Measurements from ENCODE around the gene PSD.

Gene PSD

DNA sequence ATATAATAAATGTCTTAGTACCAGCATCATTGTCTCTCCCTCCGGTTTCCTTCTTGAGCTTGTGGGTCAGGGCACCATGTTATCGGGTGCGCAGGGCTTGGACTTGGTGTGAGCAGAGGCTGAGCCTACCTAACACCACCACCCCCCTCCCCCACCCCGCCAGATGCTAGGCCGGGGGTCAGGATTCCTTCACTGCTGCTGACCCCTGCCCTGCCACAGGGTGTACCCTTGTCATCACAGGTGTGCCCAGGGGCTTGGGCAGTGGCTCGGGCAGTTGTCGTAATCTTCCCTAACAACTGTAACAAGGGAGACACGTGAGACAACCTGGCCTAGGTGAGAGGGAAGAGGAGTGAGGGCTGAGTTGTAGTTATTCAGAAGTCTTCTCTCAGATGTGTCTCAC lies 35.7 kb downstream of the PSD start:
- DNase-seq = no peak

DNA sequence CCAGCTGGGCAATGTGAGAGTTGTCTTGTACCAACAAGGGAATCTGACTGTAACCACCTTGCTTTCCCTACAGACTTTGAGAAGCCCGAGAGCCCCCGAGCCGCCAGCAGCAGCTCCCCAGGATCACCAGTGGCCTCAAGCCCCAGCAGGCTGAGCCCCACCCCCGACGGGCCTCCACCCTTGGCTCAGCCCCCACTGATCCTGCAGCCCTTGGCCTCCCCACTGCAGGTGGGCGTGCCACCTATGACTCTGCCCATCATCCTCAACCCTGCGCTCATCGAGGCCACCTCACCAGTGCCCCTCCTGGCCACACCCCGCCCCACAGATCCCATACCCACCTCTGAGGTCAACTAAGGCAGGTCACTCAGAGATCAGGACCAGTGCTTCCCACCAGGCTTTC lies 36.6 kb downstream of the PSD start:
- DNase-seq = no peak

DNA sequence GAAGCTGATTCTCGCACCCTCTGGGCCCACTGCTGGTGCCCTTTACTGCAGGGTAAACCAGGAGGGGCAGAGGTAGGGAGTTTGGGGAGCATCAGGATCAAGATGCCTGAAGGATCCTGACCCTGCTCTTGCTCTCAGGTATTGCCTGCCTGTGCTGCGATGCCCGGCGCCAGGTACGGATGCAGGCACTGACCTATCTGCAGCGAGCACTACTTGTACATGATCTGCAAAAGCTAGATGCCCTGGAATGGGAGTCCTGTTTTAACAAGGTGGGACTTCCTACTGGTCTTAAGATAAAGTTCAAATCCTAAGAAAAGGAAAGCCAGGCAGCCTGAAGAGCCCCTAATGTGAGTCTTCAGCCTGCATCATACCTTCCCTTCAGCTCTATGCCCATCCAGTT lies 39.2 kb downstream of the PSD start:
- DNase-seq = no peak

DNA sequence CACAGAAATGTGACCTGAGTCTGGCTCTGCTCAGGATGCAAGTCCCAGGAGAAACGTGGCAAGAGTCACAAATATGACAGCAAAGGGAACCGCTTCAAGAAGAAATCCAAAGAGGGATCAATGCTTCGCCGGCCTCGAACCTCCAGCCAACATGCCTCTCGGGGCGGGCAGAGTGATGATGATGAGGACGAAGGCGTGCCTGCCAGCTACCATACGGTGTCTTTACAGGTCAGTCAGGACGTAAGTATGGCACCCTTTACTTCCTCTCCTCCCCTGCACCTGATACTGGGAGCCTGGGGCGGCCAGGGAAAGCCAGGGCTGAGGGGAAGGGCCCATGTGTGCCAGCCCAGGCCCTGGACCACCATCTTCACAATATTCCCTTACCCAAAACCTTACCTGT lies 41.7 kb downstream of the PSD start:
- no peak for DNase-seq

DNA sequence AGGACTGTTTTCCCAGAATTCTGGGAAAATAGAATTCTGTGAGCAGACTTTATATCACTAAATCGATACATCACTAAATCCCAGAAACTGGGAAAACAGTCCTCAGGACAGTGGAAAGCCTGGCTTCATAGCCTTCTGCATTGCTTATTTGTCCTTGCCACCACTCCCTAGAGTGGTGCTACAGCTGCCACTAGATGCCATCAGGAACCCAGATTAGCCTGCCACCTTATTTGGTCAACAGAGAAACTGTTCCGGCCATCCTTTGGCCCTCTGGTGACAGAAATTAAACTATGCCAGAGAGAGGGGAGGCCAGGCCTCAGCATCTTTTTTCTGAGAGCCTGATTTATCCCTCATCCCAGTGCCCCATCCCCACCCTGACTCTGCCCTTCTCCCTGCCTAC lies 42.7 kb downstream of the PSD start:
- DNase-seq = no peak

DNA sequence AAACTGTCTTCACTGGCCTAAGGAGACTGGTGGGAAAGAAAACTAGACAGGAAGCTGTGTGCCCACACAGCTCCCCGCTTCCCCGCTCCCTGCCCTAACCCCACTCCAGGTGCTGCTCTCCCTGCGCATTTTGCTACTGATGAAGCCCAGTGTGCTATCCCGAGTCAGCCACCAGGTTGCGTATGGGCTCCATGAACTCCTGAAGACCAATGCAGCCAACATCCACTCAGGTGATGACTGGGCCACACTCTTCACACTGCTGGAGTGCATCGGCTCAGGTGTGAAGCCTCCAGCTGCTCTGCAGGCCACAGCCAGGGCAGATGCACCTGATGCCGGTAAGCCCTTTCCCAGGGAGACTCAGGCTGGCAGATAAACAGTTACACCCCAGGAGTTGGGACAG lies 43.3 kb downstream of the PSD start:
- DNase-seq = no peak

DNA sequence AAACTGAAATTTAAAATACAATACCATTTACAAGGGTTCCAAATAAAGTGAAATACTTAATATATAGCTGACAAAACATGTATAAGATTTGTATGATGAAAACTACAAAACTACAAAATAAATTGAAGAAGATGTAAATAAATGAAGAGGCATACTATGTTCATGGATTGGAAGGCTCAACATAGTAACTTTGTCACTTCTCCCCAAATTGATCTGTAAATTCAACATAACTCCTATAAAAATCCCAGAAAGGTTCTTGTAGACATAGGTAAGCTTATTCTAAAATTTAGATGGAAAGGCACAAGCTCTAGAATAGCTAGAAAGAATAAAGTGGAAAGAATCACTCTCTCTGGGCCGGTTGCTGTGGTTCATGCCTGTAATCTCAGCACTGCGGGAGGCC lies 47.3 kb downstream of the PSD start:
- no peak for DNase-seq

DNA sequence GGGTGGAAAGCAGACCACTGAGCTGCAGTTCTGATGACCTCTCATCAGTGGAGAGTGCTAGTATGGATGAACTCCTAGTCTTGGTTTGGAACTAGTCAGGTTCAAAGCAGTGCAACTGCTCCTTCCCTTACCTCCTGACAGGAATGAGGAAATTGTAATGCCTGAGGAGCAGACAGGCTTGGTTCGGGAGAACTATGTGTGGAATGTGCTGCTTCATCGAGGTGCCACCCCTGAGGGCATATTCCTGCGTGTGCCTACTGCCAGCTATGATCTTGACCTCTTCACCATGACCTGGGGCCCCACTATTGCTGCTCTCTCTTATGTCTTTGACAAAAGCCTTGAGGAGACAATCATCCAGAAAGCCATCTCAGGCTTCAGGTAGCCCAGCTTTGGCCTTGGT lies 50.5 kb downstream of the PSD start:
- DNase-seq = no peak

DNA sequence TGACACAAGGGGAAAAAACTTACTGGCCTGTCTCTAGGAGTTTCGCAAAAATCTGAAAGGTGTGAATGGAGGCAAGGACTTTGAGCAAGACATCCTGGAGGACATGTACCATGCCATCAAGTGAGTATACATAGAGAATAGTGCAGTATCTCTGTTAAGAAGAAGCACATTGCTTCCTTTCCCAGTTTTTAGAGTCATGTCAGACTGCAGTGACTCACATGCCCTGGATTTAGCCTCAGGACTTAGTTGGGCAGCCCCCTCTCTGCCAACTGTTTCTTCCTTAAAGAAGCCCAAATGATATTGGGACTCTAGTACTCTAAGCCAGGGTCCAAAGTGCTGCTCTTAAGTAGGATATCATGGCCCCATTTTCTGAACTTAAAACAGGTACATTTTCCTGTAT lies 51.1 kb downstream of the PSD start:
- DNase-seq = no peak

DNA sequence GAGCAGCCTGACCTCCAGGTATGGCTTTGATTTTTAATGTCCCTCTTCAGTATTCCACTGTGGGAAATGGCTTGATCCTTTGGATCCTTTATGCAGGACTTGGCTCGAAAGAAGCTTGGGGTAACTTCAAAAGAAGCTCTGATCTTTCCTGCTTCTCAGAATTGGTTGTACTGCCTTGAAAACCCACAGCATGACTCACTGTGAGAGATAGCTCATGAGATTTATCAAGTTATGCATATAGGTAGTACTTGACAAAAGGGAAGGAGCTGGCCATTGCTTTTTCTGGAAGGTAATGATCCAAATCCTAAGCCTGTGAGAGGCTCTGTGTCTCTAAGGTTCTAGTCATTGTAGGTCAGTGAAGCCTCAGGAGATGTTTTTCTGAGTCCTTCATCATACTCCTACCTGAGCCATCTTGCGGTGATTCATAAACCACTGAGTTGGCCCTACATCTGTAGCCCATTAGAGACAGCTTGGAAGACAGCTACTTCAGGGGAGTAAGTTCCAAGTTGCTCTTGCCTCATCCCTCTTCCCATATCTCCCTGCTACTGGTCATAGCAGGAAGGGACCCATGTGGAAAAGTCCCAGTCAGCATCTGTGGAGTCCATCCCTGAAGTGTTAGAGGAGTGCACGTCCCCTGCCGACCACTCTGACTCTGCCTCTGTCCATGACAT lies 59.7 kb downstream of the PSD start:
- DNase-seq = no peak

DNA sequence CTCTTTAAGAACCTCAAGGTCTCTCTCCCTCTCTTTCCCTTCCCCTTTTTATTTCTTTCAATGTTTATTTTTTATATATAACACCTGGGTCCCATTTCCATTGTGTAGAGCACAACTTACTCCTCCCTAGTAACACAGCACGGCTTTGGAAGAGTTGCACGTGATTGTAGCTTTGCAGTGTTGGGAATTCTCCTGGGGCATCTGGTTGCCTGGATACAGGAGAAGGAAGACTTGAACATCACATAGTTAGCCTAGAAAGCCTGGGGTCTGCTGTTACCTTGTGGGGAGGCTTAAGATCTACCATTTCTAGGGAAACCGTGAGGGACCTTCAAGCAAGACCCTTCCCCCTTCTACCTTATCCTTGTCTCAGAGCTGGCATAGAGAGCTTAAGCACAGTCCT lies 64.1 kb downstream of the PSD start:
- DNase-seq = no peak
